ACHN (cell line): ENCODE results near the gene CDHR2.

Experiments used
- DNase-seq: peaks from one replicate; pipeline ENCODE4 v3.0.0-alpha.2; 2015
- in situ Hi-C: cut with HindIII; loops from 2 replicates; pipeline ENCODE4 v1.10.0; 2017; ENCODE audit warnings: low sequenced_read_pairs, low pct_ligation_motif_present, low pct_unique_long_range_greater_than_20kb

CDHR2 gene

GRCh38 chr5:176528301-176528700 lies 20.8 kb upstream of the CDHR2 start:
- in situ Hi-C loops: no loop called here
- no peak for DNase-seq

DNA sequence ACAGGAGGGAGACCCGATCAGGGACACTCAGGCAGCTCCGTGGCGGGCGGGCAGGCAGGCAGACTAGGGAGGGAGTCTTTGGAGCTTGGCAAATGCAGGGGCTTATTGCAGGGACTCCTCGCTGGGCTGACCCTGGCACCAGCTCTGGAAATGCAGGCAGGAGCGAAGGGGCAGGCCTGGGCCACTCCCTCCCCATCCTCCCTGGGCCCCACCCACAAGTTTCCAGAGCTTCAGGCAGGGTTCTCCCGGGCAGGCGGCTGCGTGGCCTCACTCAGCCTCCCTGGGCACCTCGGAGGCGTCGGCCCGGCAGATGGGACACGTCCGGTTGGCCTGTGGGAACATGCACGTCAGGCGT lies 20.4 kb upstream of the CDHR2 start:
- in situ Hi-C loops: no loop called here
- DNase-seq: no peak

DNA sequence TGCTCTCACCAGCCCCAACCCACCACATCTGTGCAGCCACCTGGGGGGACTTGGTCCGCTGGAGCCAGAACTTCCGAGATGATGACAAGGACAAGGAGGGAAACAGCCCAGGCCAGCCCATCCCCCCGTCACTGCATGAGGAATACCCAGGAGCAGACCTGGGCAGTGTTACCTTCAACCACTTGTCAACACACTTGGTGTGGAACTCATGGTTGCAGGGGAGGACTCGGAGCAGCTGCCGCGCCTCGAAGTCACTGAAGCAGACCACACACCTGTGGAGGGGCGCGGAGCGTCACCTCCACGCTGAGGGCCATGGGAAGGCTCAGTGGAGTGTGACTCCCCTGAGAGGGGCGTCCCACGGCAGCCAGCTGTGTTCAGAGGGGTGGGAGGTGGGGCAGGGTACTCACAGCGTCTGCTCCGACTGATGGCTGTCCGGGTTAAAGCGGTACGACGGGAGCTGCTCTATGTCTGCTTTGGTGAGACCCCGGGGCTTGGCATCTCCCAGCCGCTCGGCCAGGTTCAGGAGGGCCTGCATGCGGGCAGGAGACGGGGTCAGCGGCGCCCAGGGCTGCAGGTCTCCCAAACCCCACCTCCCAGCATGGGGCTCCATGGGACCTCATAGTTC lies 19.9 kb upstream of the CDHR2 start:
- in situ Hi-C loops: no loop called here
- no peak for DNase-seq

DNA sequence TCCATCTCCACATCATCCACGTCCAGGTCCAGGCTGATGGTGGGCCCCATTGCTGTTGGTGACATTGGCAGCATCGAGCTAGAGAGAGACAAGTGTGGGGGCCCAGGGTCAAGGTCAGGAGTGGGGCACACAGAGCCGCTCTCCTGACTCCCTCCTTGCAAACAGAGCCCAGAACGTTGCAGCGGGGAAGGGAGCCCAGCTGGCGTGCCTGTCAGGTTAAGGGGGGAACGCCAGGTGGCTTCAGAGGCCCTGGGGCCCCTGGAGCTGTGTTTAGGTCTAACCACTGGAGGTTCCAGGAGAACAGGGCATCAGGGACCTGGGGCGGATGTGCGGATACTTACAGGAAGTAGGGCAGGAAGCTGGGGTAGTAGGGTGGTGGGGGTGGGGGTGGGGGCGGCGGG lies 19.4 kb upstream of the CDHR2 start:
- DNase-seq: no peak
- in situ Hi-C loops: no loop called here

DNA sequence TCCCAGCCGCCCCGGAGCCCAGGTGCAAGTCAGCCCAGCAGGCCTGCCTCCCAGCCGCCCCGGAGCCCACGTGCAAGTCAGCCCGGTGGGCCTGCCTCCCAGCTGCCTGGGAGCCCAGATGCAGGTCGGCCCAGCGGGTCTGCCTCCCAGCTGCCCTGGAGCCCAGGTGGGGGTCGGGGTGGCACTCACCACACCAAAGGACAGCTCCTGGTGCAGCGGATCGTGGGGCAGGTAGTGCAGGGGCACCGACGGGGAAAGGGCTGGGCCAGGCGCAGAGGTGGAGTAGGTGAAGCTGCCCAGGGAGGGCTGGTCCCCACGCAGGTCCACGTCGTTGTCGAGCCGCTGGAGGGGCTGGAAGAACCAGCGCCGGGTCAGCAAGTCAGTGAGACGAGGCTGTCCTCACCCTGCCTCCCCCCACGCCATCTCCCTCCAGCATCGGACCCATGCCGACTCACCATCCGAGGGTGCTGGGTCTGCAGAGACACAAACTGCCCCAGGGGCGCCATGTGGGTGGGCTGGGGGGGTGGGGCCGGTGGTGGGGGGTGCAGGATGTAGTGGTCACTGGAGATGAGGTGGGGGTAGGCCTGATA lies 18.7 kb upstream of the CDHR2 start:
- in situ Hi-C loops: no loop called here
- DNase-seq: no peak

DNA sequence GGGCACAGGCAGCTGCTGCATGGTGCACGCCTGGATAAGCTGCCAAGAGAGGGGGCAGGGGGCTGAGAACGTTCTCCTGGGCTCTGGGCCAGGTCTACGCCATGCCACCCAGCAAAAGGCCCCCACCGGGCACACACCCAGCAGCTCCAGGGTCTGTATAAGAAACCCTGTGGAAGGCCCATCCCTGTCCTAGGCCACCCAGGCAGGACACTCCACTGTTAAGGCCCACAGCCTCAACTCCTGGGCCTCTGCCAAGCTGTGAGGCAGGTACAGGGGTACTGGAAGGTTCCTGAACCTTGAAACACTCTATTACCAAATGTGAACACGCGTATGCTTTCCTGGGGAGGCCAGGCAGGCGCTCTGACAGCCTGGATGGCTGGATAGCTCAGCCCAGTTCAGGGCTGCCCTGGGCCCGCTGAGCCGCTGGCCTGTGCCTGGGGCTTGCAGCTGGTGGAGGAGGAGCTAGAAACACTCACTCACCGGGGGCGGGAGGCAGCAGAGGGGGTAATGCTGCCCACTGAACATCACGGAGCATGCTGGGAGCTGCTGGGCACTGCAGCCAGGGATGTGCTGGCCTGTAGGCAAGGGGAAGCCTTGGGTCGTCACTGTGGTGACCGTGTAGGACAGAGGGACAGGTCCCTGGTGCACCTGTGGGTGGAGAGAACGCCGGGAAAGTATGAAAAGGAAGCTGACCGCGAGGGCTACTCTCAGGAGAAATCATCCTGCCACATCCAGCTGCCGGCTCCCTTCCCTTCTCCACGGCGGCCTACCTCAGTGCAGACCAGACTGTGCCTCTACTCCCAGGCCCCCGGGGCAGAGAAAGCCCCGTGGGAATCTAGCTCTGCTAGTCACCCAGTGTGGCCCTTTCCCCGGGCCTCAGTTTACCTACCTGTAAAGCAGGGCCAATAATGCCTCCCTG lies 17.9 kb upstream of the CDHR2 start:
- no peak for DNase-seq
- in situ Hi-C loops: no loop called here

- no peak for DNase-seq
- in situ Hi-C loops: no loop called here
Observed at GRCh38 chr5:176531902-176532493, 17.1 kb upstream of the CDHR2 start.

- DNase-seq: no peak
Observed at GRCh38 chr5:176532795-176533194, 16.3 kb upstream of the CDHR2 start.

GRCh38 chr5:176533390-176533789 lies 15.8 kb upstream of the CDHR2 start:
- no peak for DNase-seq
- in situ Hi-C loops: no loop called here

More at GRCh38 chr5:176532795-176533194, 16.3 kb upstream of the CDHR2 start:
- in situ Hi-C loops: no loop called here

- in situ Hi-C loops: no loop called here
- no peak for DNase-seq
Observed at GRCh38 chr5:176533894-176534611, 15.1 kb upstream of the CDHR2 start.

DNA sequence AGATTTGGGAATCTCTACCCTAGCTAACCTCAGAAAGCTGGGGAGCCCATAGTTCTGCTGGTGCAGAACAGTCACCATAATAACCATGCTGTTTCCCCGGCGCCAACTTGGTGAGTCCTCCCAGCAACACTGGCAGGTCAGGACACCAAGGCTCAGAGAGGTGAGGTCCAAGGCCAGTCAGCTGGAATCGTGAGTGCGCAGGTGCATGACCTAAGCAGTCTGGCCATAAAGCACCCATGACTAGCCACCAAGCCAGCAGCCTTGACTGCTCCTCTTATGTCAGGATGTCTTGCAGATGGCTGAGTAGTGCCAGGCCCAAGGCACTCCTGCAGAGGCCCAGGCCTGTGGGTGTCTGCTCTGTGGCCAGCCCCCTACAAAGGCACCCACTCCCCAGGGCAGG lies 14.5 kb upstream of the CDHR2 start:
- in situ Hi-C loops: no loop called here
- no peak for DNase-seq

DNA sequence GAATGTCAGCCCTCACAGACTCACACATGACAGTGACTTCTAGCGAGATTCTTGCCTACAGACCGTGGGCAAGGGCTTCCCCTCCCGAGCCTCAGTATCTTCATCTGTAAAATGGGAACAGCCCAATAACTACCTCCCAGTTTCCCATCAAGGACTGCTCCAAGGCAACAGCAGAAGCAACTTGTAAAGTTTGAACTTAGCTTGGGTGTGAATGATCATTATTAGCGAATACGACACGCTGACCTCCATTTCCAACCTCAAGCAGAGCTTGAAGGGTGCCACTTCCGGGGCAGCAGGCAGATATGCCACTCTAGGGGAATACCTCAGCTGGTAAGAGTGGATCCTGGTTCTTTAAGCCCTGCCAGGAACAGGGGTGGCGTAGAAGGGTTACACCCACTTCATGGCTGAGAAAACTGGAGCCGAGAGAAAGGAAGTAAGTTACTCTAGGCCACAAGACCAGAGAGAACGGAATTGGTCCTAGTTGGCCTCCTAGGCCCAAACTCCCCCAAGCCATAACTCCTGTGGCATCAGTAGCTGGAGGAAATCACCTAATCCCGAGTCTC lies 14.0 kb upstream of the CDHR2 start:
- peak; percentile 34 for DNase-seq
- in situ Hi-C loops: no loop called here

DNA sequence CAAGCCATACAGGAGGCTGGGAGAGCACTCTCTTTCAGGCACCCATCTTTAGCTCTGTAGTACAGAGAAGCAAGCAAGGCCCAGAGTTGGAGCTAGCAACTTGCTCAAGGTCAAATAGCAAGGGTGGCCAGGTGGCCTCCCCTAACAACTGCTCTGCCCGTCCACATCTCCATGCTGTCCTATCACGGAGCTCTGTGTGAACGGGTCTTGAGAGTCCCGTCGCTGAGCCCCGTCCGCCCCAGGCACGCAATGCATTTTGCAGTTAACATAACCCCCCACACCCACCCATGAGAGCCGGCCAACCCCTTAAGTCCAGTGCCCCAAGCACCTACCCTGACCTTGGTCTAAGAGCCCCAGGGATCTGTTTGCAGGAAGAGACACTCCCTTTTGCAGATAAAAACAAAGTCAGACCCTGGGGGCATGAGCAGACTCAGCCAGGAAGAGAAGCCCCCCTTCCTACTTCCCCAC lies 13.4 kb upstream of the CDHR2 start:
- in situ Hi-C loops: no loop called here
- DNase-seq: no peak

DNA sequence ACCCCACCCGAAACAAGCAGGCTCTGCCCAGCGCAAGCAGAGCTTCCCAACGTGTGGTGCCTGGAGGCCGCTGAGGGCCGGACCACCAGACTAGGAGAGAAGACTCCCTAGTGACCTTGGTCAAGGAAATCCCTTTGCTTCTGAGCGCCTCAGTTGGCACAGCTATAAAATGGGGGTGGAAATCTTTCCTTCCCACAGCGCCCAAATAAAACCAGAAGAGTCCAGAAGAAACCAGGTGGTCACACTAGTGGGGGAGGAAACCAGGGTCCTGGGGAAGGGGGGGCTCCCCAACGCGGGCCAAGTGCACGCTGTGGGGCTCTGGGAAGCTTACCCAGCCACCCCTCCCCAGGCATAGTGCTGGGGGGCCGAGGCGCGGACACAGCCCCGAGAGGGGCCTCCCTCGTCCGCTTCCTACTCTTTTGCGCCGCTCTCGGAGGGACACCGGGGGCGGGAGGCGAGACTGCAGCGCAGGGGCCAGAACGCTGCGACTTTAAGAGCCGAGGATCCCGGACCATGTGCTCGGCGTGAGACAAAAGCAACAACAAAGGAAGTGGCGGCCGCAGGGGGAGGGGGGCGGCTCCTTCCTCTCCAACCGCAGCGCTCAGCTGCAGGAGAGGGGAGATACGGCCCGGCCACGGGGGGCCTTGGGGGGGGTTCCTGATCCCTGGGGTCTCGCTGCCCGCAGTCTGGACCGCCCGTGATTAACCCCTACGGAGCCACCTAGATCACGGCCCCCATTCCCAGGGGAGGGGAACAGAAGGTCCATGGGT lies 12.8 kb upstream of the CDHR2 start:
- in situ Hi-C loops: no loop called here
- peak; percentile 68 for DNase-seq

GRCh38 chr5:176536902-176537553 lies 12.1 kb upstream of the CDHR2 start, which contains the start of gene RNF44:
Gene RNF44 (minus strand): TSS chr5:176537402. CDS start chr5:176532472, 4,930 bp downstream.
- in situ Hi-C loops: no loop called here
- peak; percentile 91 for DNase-seq

- in situ Hi-C loops: no loop called here
- DNase-seq: peak; percentile 98
Observed at GRCh38 chr5:176537554-176538229, 11.4 kb upstream of the CDHR2 start.
